Loucy (cell line): ENCODE data around the gene C1orf35.

Source experiments
- H2AFZ ChIP-seq: fragments of 200-600 bp; sonication (generic); 2 replicates; pipeline ENCODE4 v1.6.0; 2016; ENCODE audit warnings: antibody characterized with exemption, mild to moderate bottlenecking, low read length, moderate library complexity
- H3F3A ChIP-seq: fragments of 200-600 bp; 2 replicates; pipeline ENCODE4 v1.6.0; 2016; ENCODE audit warnings: antibody characterized with exemption, low read depth, mild to moderate bottlenecking
- H3K27me3 ChIP-seq: fragments of 200-600 bp; sonication (generic); 2 replicates; pipeline ENCODE4 v1.6.1; 2014; ENCODE audit warnings: low read length, mild to moderate bottlenecking; ENCODE audit not compliant: insufficient read depth, poor library complexity, severe bottlenecking
- H3K36me3 ChIP-seq: fragments of 200-600 bp; sonication (generic); 2 replicates; pipeline ENCODE4 v1.6.1; 2016; ENCODE audit warnings: low read length; ENCODE audit not compliant: insufficient read depth
- H3K4me1 ChIP-seq: fragments of 200-600 bp; sonication (generic); 2 replicates; pipeline ENCODE4 v1.5.1; 2014; ENCODE audit warnings: low read length, mild to moderate bottlenecking; ENCODE audit not compliant: insufficient read depth, poor library complexity, severe bottlenecking
- H3K4me2 ChIP-seq: fragments of 200-600 bp; sonication (generic); 2 replicates; pipeline ENCODE4 v1.6.0; 2014; ENCODE audit warnings: antibody characterized with exemption, low read length, low read depth, mild to moderate bottlenecking; ENCODE audit not compliant: poor library complexity, severe bottlenecking
- H3K4me3 ChIP-seq: fragments of 200-600 bp; sonication (generic); 2 replicates; pipeline ENCODE4 v1.5.1; 2014; ENCODE audit warnings: low read length, mild to moderate bottlenecking, mixed read lengths; ENCODE audit not compliant: poor library complexity, severe bottlenecking
- H3K79me2 ChIP-seq: fragments of 200-600 bp; sonication (generic); 2 replicates; pipeline ENCODE4 v1.6.1; 2014; ENCODE audit warnings: low read length; ENCODE audit not compliant: insufficient read depth
- H3K9ac ChIP-seq: fragments of 200-600 bp; sonication (generic); 2 replicates; pipeline ENCODE4 v1.6.0; 2014; ENCODE audit warnings: mild to moderate bottlenecking, low read depth, low read length, moderate library complexity; ENCODE audit not compliant: poor library complexity, severe bottlenecking
- H3K9me2 ChIP-seq: fragments of 200-600 bp; sonication (generic); replicated peaks from 2 replicates; pipeline ENCODE4 v1.6.1; 2016; ENCODE audit warnings: low read depth, low read length, mixed read lengths
- H3K9me3 ChIP-seq: fragments of 200-600 bp; sonication (generic); 2 replicates; pipeline ENCODE4 v1.6.1; 2014; ENCODE audit warnings: mild to moderate bottlenecking, antibody characterized with exemption, low read length, low read depth; ENCODE audit not compliant: insufficient read depth
- H4K20me1 ChIP-seq: fragments of 200-600 bp; sonication (generic); 2 replicates; pipeline ENCODE4 v1.6.0; 2014; ENCODE audit warnings: antibody characterized with exemption, low read length, mild to moderate bottlenecking; ENCODE audit not compliant: insufficient read depth, poor library complexity, severe bottlenecking
- CTCF ChIP-seq: fragments of 200-600 bp; sonication (generic); conservative IDR thresholded peaks from 2 replicates; pipeline ENCODE4 v1.5.1; 2014; ENCODE audit warnings: mild to moderate bottlenecking, antibody characterized with exemption, low read length
- EZH2phosphoT487 ChIP-seq: fragments of 200-600 bp; IDR thresholded peaks from 2 replicates; pipeline ENCODE4 v1.6.1; 2018; ENCODE audit warnings: antibody characterized with exemption, mild to moderate bottlenecking, moderate library complexity, borderline replicate concordance

The C1orf35 gene

GRCh38 chr1:228145463-228146416, 42.6 kb upstream of the C1orf35 start:
- peaks cover 32% of the 10 kb centered on the region for H3K4me1 ChIP-seq
- no peaks in the 10 kb centered on the region for H3K9me3 ChIP-seq
- no peak overlapping the region for H2AFZ ChIP-seq
- no peaks in the 10 kb centered on the region for H3K27me3 ChIP-seq
- H4K20me1 ChIP-seq: peaks cover 64% of the 10 kb centered on the region
- H3K4me3 ChIP-seq: no peak overlapping the region
- no peaks in the 10 kb centered on the region for H3F3A ChIP-seq
- H3K79me2 ChIP-seq: peaks cover 67% of the 10 kb centered on the region
- peaks cover 15% of the 10 kb centered on the region; the same call in 1 of the 2 replicates for H3K36me3 ChIP-seq
- no peaks in the 10 kb centered on the region for H3K9me2 ChIP-seq
- no peak for TF ChIP-seq EZH2phosphoT487
- TF ChIP-seq CTCF: no peak
- H3K4me2 ChIP-seq: peak overlapping the region; percentile 95
- no peak overlapping the region for H3K9ac ChIP-seq

GRCh38 chr1:228144993-228145343, 41.8 kb upstream of the C1orf35 start:
- no peaks in the 10 kb centered on the region for H3F3A ChIP-seq
- H3K27me3 ChIP-seq: no peaks in the 10 kb centered on the region
- H3K36me3 ChIP-seq: peaks cover 15% of the 10 kb centered on the region; the same call in 1 of the 2 replicates
- peak overlapping the region; percentile 95 for H3K4me2 ChIP-seq
- H3K79me2 ChIP-seq: peaks cover 72% of the 10 kb centered on the region
- H3K4me1 ChIP-seq: peaks cover 32% of the 10 kb centered on the region
- peaks cover 69% of the 10 kb centered on the region for H4K20me1 ChIP-seq
- peak overlapping the region; percentile 99 for H3K4me3 ChIP-seq
- no peak overlapping the region for H2AFZ ChIP-seq
- no peaks in the 10 kb centered on the region for H3K9me2 ChIP-seq
- H3K9ac ChIP-seq: no peak overlapping the region
- TF ChIP-seq CTCF: no peak
- TF ChIP-seq EZH2phosphoT487: no peak
- H3K9me3 ChIP-seq: no peaks in the 10 kb centered on the region

GRCh38 chr1:228144193-228144992, 41.3 kb upstream of the C1orf35 start:
- Histone ChIP-seq H3K27me3 (no peaks in the 10 kb centered on the region), H3F3A (no peaks in the 10 kb centered on the region), H3K4me1 (peaks cover 32% of the 10 kb centered on the region), H3K9ac (peak overlapping the region; percentile 93), H3K4me2 (peak overlapping the region; percentile 95), H3K79me2 (peaks cover 72% of the 10 kb centered on the region), H3K9me3 (no peaks in the 10 kb centered on the region), H3K36me3 (peaks cover 13% of the 10 kb centered on the region; the same call in 1 of the 2 replicates), H3K4me3 (peak overlapping the region; percentile 99), H2AFZ (no peak overlapping the region), H3K9me2 (no peaks in the 10 kb centered on the region), H4K20me1 (peaks cover 69% of the 10 kb centered on the region)
- TF ChIP-seq CTCF (no peak), EZH2phosphoT487 (no peak)
